Activated CD4-positive, CD25-positive, alpha-beta regulatory T cell (primary cell): ENCODE results near the gene PTPN11.

Experiments
- DNase-seq, 4 experiments: peaks; one replicate each; lab custom pipeline; 2025; lab: John Stamatoyannopoulos, UW

PTPN11 gene

GRCh38 chr12:112543751-112544150 lies 125.0 kb downstream of the PTPN11 start:
- DNase-seq, result no peak

GRCh38 chr12:112546339-112546738 lies 127.6 kb downstream of the PTPN11 start:
- no peak for DNase-seq

- no peak for DNase-seq
These were observed 128.2 kb downstream of the PTPN11 start for GRCh38 chr12:112546996-112547395.

- DNase-seq, result no peak
These were observed 130.3 kb downstream of the PTPN11 start for GRCh38 chr12:112549031-112549430.

GRCh38 chr12:112551681-112552080 lies 132.9 kb downstream of the PTPN11 start:
- no peak for DNase-seq

GRCh38 chr12:112555621-112556233 lies 137.0 kb downstream of the PTPN11 start:
- no peak for DNase-seq

- DNase-seq, result no peak
These were observed 139.3 kb downstream of the PTPN11 start for GRCh38 chr12:112557951-112558630.
